Prostate gland (tissue), 2 donors: ENCODE measurements around the gene PEX14. TPM values are rescaled to one million over a fixed set of nuclear protein-coding genes. Genes with fewer than 3 reads are reported as not detected.

Experiments used
- DNase-seq: peaks from one replicate; pipeline ENCODE4 v3.0.0-alpha.2; 2019; ENCODE audit warnings: low spot score
- H3K27ac ChIP-seq, 2 donors: fragments of 200-600 bp; sonication (generic); 2 replicates each; pipeline ENCODE4 v1.5.1; 2017 to 2019
- H3K27me3 ChIP-seq: fragments of 200-600 bp; sonication (generic); replicated peaks from 2 replicates; pipeline ENCODE4 v1.5.1; 2019; ENCODE audit not compliant: insufficient read depth
- H3K36me3 ChIP-seq, 2 donors: fragments of 200-600 bp; sonication (generic); 1 replicate in 1 of 2; 2 replicates in 1 of 2; pipeline versions ENCODE4 v1.5.1 to v1.8.1; 2017 to 2019
- H3K4me1 ChIP-seq: fragments of 200-600 bp; sonication (generic); replicated peaks from 2 replicates; pipeline ENCODE4 v1.5.1; 2019
- H3K4me3 ChIP-seq, 2 donors: fragments of 200-600 bp; sonication (generic); 2 replicates each; pipeline ENCODE4 v1.5.1; 2017 to 2019
- H3K9me3 ChIP-seq: fragments of 200-600 bp; sonication (generic); 2 replicates; pipeline ENCODE4 v1.5.1; 2017
- POLR2A ChIP-seq: fragments of 450-650 bp; IDR thresholded peaks from one replicate; pipeline ENCODE4 v1.6.1; 2016; ENCODE audit warnings: antibody characterized with exemption, mild to moderate bottlenecking
- POLR2AphosphoS5 ChIP-seq: sonication (generic); formaldehyde crosslinking; IDR thresholded peaks from one replicate; pipeline ENCODE4 v1.6.1; 2017; ENCODE audit warnings: antibody characterized with exemption
- WGBS: methylation state at CpG from one replicate; pipeline ENCODE4 v1.1.5; 2018; 5-methylcytosine and 5-hydroxymethylcytosine counted together
- intact Hi-C: fragments of 100-400 bp; cut with DNase I; formaldehyde crosslinking; loops from one replicate; pipeline ENCODE4 v1.14.2; 2022
- total RNA-seq, 2 donors: library from RNA; depleted of rRNA; stranded (reverse); fragments of >200 nt; gene quantifications; one replicate each; pipeline ENCODE4 v1.1.0, GENCODE V29; 2016
- TF ChIP-seq, protein P1 (sequence below), 4 experiments: fragments of 200-600 bp in 2 of 4; fragments of 450-650 bp in 2 of 4; sonication (generic) in 2 of 4; IDR thresholded peaks; 1 replicate in 3 of 4; 2 replicates in 1 of 4; pipeline ENCODE4 v1.5.1; 2016 to 2019; ENCODE audit warnings: antibody characterized with exemption in 4 of 4, mild to moderate bottlenecking in 2 of 4, moderate library complexity in 2 of 4

The PEX14 gene
- total RNA-seq, 2 donors from 2014 or later, result 26.1 to 34.7 TPM

DNA sequence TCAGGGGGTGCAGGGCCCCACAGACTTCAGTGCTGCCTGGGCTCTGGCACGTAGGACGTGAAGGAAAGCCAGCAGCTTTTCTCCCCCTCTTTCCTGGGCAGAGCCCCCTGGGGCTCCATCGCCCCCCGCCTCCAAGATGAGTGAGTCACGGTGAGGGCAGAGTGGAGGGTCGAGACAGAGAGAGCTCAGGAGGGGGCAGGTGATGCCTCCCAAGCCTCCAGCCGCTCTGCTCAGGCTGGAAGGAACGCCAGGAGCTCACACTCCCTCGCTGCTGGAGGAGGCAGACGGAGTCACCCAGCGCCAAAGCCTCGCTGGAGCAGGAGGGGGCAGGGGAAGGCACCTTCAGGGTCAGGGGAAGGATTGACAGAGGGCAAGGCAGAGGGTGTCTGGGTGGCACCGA lies 202.2 kb downstream of the PEX14 start:
- H3K4me1 ChIP-seq, result peaks cover 81% of the 10 kb centered on the region

DNA sequence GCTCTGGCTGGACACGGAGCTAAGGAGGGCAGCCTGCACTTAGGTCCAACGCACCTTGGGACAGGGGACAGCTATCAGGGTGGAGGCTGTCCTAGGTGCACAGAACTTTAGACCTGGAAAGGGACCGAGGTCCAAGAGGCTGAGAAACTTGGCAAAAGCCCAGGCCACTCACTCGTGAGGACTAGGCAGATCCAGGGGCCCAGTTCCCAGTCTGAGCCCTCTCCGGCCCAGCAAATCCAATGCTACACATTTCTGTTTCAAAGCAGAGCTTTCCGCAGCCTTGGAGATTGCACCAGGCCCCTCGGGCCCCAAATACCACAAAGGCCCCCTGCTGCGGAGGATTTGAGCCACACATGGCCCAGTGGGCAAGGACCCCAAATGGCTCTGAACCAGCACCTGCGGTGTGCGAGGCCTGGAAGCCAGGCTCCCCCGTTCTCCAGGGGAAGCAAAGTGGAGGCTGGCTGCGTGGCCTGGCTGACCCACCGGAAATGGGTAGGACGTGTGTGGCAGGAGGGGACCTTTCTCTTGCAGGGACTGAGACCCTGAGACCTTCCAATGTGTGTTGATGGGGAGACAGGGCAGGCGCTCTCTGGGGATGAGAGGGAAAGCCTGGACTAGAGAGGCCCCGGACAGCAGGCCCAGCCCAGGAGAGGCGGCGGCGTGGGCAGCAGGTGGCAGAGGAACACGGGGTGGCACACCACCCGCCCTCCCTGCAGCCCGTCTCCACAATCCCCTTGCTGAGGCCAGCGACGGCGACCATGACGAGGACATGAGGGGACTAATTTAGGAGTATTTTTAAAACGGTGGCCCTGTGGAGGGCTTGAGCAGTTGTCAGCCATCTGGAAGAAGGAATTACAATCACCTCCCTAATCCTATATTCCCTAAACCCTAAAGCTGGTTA lies 203.0 kb downstream of the PEX14 start:
- Histone ChIP-seq H3K9me3 (no peaks in the 10 kb centered on the region), H3K36me3 (no peaks in the 10 kb centered on the region), H3K4me3 (no peak overlapping the region), H3K27me3 (no peaks in the 10 kb centered on the region), H3K4me1 (peaks cover 86% of the 10 kb centered on the region), H3K27ac (peak overlapping the region; percentile 91 to 96)
- TF ChIP-seq, protein P1, sequence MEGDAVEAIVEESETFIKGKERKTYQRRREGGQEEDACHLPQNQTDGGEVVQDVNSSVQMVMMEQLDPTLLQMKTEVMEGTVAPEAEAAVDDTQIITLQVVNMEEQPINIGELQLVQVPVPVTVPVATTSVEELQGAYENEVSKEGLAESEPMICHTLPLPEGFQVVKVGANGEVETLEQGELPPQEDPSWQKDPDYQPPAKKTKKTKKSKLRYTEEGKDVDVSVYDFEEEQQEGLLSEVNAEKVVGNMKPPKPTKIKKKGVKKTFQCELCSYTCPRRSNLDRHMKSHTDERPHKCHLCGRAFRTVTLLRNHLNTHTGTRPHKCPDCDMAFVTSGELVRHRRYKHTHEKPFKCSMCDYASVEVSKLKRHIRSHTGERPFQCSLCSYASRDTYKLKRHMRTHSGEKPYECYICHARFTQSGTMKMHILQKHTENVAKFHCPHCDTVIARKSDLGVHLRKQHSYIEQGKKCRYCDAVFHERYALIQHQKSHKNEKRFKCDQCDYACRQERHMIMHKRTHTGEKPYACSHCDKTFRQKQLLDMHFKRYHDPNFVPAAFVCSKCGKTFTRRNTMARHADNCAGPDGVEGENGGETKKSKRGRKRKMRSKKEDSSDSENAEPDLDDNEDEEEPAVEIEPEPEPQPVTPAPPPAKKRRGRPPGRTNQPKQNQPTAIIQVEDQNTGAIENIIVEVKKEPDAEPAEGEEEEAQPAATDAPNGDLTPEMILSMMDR (IDR thresholded peaks at IDR 0.05), result no peak
- no peak for TF ChIP-seq POLR2AphosphoS5
- TF ChIP-seq POLR2A, result no peak
- 74% methylated on average over 23 of the region's 27 CpGs for WGBS
- DNase-seq, result no peak
- intact Hi-C loops, result loop anchor here (5.0 kb wide), 1 partner anchor 45 kb away; no protein-coding TSS in a partner anchor

More for the DNA sequence above, 202.2 kb downstream of the PEX14 start:
- no peaks in the 10 kb centered on the region for H3K36me3 ChIP-seq
- intact Hi-C loops, result loop anchor here (5.0 kb wide), 1 partner anchor 45 kb away; no protein-coding TSS in a partner anchor
- WGBS, result 71% methylated on average over 13 of the region's 13 CpGs
- no peak for DNase-seq
- peak overlapping the region; percentile 91 to 96 for H3K27ac ChIP-seq
- no peaks in the 10 kb centered on the region for H3K27me3 ChIP-seq
- no peaks in the 10 kb centered on the region for H3K9me3 ChIP-seq
- TF ChIP-seq POLR2AphosphoS5 (no peak), POLR2A (no peak)
- TF ChIP-seq, protein P1 (IDR thresholded peaks at IDR 0.05), result no peak
- no peak overlapping the region for H3K4me3 ChIP-seq

DNA sequence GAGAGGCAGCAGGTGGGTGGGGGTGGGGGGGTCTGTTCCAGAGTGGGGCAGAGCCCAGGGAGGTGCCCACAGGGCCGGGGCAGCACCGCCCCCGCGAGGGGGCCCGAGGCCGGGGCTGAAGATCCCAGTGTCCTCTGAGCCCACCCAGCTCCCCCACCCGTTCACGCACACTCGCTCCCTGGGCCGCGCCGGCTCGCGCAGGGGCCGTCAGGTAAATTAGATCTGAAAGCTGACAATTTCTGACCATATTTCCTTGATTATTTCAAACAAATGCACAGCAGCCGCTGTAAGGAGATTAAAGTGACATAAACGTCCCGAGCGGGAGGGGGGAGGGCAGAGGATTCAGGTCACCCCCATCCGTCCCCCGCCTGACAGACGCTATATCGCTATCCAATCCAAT lies 203.7 kb downstream of the PEX14 start:
- intact Hi-C loops, result loop anchor here (5.0 kb wide), 1 partner anchor 44 kb away; no protein-coding TSS in a partner anchor
- peaks cover 86% of the 10 kb centered on the region for H3K4me1 ChIP-seq
- no peaks in the 10 kb centered on the region for H3K36me3 ChIP-seq

DNA sequence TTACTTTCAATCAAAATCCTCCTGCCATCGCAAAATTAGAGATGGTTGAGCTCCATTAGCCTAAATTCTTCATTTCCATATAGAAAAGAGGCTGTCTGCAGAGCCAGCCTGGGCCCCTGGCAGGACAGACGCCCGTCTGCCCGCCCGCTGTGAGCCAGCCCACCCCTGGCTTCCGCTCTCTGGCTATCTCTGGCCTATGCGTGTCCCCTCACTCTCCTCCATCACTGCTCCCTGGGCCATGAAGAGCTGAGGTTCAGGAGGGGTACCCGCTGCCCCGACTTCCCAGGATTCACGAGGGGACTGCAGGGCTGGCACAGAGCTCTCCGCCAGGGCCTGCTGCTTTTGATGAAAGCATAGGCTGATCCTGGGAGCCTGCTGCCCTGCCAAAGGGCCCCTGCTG lies 204.1 kb downstream of the PEX14 start:
- H3K27me3 ChIP-seq, result no peaks in the 10 kb centered on the region
- no peaks in the 10 kb centered on the region for H3K9me3 ChIP-seq
- TF ChIP-seq, protein P1 (IDR thresholded peaks at IDR 0.05), result no peak
- TF ChIP-seq POLR2A (no peak), POLR2AphosphoS5 (no peak)
- 84% methylated on average over 11 of the region's 11 CpGs for WGBS
- peak overlapping the region; percentile 91 to 96 for H3K27ac ChIP-seq
- DNase-seq, result no peak
- intact Hi-C loops, result loop anchor here (5.0 kb wide), 1 partner anchor 43 kb away; no protein-coding TSS in a partner anchor
- peaks cover 86% of the 10 kb centered on the region for H3K4me1 ChIP-seq
- H3K4me3 ChIP-seq, result no peak overlapping the region
- H3K36me3 ChIP-seq, result no peaks in the 10 kb centered on the region

More for the DNA sequence above, 203.7 kb downstream of the PEX14 start:
- Histone ChIP-seq H3K27ac (peak overlapping the region; percentile 91 to 96), H3K4me3 (no peak overlapping the region), H3K9me3 (no peaks in the 10 kb centered on the region), H3K27me3 (no peaks in the 10 kb centered on the region)
- DNase-seq, result no peak
- TF ChIP-seq POLR2AphosphoS5 (no peak), POLR2A (no peak)
- TF ChIP-seq, protein P1 (IDR thresholded peaks at IDR 0.05), result no peak
- 94% methylated on average over 23 of the region's 23 CpGs for WGBS
